ENCODE results near the gene PPIL4.

- no peak for TF ChIP-seq CTCF (IDR thresholded peaks at IDR 0.05)
- TF ChIP-seq POLR2A (IDR thresholded peaks at IDR 0.05): no peak
- no peak for TF ChIP-seq POLR2AphosphoS5 (IDR thresholded peaks at IDR 0.05)
- TF ChIP-seq EP300 (IDR thresholded peaks at IDR 0.05): no peak
Observed at GRCh38 chr6:149477544-149477943, 68.3 kb downstream of the PPIL4 start.

Data from sigmoid colon (tissue), 4 donors.